COLO829 (cell line): Measurements from ENCODE around the gene TMEM272.

Experiments
- DNase-seq: peaks from one replicate; pipeline ENCODE4 v3.0.0; 2012; ENCODE audit warnings: low spot score

Gene TMEM272

DNA sequence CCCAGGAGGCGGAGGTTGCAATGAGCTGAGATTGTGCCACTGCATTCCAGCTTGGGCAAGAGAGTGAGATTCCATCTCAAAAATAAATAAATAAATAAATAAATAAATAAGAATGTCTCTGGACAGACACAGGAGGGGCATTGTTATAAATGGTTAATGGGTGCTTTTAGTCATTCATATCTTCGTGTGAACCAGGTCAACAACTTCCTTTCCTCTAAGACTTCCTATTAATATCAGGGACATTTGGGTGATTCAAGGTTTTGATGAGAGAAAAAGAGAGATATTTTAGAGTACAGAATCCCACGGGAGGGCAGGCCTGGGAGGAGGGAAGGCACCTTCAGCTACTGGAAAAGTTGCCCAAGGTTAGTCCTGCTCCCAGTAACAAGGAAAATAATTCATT is 64.9 kb downstream of the TMEM272 start:
- peak; percentile 56 for DNase-seq

DNA sequence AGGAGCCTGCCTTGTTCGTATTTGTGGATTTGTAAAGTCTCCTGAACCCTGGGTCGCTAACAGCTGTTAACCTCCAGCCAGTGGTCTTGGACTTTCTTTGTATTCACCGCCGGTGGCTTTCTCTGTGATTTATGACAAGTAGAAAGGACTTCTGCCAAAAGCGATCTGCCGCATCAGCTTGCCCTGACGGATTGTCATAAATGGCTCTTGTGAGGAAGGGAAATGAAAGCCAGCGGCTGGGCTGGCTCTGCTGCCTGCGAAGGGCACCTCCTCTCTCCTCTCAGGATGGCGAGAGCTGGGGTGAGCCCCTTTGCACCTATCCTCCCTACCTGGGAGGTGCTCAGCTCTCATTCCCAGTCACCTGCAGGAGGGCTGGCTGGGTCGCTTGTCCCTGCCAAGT is 66.6 kb downstream of the TMEM272 start:
- no peak for DNase-seq

DNA sequence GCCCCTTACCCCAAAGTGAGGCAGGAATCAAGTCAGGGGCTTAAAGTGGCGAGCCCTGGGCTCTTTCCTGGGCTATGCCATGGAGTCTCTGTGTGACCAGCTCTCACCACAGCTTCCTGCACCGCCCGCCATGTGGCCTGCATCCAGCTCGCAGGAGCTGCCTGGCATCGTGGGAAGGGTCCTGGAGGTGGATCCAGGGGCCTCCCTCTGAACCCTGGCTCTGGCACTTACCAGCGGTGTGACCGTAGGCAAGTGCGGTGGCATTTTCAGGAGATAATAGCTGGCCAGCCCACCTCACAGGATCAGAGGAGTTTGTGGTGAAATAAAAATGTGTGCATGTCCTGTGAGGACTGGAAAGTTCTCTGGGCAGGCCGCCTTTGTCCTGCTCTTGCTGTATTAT is 67.1 kb downstream of the TMEM272 start:
- DNase-seq: no peak

DNA sequence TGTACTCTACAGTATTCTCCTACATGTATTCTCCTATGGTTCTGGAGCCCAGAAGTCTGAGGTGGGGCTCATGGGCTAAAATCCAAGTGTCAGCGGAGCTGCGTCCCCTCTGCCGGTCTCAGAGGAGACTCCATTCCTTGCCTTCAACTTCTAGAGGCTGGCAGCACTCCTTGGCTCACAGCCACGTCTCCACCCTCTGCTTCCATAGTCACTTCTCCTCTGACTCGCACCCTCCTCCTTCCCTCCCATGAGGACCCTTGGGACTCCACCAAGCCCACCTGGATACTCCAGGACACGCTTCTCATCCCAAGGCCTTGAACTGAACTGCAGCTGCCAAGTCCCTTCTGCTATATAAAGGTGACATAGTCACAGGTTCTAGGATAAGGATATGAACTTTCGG is 68.8 kb downstream of the TMEM272 start:
- DNase-seq: no peak

DNA sequence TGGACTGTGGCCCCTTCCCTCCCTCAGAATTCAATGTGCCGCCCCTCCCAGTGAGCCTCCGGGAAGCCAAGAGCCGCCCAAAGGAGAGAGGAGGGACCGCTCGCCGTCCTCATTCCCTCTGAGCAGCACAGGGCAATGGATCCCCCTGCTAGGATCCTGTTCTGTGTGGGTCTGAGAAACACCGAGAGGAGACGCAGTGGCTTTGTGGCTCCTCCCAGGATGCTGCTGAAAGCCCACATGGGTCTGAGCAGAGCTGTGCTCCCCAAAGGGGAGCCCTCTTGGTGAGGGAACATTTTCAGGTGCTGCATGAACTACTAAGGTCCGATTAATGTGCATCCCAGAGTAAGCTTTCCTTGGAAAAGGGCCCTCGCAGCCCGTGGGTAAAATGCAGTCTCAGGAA is 71.5 kb downstream of the TMEM272 start:
- DNase-seq: no peak

DNA sequence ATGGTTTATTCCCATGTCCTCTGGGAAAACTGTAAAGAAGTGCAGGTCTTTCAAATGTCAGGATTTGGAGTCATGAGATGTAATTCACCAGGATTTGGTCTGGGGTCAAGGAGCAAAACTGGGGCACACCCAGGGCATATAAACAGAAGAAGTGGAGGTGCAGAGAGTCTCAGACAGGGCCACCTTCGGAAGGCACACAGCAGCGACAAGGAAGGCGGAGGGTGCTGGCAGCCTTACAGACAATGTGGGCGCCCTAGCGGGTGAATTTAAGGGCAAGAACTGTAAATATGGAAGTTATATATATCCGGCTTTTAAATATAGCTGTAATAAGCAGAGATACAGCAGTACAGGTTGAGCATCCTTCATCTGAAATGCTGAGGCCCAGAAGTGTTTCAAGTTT is 72.2 kb downstream of the TMEM272 start:
- DNase-seq: no peak

DNA sequence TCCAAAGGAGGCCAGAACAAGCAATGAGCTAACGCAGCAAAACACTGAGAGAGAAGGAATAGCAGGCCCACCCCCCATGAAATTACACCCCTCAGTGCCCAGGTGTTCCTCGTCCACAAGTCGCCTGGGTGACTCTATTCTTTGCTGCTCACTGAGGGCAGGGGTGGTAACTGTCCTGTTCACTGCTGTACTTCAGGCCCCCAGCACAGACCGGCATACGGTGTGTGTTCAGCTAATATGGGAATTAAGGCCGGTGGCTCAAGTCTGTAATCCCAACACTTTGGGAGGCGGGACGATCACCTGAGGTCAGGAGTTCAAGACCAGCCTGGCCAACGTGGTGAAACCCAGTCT is 72.9 kb downstream of the TMEM272 start:
- DNase-seq: no peak

DNA sequence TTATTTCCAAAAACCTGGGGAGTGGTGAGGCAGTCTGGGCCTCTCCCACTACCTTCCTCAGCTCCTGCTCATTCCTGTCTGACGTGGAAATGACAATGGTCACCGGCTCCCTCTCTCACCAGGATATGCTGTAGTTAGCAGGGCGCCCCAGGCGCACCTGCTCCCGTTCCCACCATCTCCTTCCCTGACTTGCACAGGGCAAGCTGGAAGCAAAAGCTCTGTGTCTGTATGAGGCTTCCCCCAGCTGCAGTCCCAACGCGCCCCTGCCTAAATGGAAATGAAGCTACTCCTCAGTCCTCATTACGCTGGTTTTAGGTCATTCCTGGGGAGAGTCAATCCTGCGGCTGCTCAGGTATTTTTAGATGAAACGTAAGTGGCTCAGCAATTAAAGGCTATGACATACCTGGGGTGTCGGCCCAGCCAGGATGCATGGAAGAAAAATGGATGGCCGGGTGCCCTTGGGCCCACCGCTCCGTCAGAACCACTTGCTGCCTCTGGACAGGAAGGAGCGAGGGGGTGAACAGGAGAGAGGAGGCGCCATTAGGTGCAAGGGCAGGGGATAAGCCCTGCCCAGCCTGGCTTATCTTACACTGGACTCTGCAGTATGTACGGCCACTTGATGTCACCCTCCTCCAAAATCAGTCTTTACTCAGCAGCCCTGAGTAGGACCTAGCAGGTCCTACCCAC is 73.4 kb downstream of the TMEM272 start:
- no peak for DNase-seq

DNA sequence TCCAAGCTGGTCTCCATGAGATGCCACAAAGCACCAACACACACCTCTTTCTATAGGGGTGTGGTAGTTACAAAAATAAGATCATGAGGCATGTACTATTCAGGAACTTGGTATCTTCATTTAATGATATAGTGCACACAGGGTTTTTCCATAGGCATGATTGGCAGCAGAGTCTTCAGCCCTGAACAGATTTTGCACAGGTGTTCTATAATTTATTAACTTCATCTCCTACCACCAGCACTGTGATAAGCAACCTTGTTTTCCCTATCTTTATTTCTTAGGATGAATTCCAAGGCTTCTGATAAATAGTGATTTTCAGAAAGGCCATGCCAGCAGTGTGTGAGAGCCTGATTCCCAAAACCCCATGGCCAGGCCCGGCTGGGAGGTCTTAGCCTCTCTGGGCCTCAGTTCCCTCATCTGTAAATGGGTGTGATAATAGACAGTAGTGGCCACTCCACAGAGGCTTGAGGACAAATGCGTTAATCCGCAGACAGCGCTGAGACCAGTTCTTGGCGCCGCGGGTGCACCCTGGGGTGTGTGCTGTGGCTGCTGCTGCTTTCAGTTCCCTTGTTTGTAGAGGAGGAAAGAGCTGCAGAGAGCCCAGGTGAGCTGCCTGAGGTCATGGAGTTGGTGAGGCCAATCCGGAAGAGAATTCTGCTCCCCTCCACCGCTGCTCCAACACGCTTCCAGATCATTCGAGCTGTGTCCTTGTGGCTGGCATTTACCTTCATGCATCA is 74.1 kb downstream of the TMEM272 start:
- no peak for DNase-seq

DNA sequence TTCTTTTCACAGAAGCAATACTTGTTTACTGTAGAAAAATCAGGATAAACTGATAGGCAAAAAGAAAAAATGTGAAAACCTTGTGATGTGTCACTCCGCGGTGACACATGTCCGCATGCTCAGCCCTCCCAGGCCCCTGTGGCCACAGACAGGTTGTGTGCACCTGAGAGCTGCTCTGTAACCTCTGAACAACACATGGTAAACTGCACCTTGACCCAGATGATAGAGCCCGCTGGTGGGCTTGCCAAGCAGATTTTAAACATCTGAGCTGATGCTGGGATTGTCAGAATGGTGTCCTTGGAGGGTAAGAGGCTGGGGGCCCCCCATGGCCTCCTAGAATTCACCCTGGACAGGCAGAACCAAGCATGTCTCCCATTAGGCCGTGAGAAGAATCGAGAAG is 74.8 kb downstream of the TMEM272 start:
- DNase-seq: no peak

DNA sequence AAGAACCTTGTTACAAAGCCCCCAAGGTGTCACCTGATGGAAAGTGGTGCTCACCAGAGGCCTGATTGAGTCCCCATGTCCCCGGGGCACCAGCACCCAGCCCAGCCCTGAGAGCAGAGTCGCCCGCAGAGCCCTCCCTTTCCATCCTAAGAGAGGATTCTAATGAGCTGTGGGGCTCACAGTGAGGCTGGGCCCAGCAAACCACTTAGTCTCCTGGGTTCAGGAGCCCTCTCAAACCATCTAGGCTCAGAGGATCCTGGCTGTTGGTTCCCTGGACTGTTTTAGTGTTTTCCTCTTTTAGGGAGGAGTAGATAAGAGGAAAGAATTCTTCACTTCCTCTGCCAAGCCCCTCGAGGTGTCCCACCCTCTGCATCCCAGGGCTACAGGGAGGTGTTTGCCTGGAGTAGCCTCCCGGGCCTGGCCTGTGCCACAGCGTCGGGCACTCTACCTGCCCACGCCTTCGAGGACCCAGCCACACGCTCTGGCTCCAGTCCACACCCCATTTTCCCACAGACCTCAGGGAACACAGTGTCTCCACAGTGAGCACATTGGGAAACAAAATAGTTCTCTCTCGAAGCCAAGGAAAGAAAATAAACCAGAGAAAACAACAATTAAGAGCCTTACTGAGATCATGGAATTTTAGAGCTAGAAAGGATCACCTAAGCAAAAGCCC is 75.4 kb downstream of the TMEM272 start:
- DNase-seq: no peak

DNA sequence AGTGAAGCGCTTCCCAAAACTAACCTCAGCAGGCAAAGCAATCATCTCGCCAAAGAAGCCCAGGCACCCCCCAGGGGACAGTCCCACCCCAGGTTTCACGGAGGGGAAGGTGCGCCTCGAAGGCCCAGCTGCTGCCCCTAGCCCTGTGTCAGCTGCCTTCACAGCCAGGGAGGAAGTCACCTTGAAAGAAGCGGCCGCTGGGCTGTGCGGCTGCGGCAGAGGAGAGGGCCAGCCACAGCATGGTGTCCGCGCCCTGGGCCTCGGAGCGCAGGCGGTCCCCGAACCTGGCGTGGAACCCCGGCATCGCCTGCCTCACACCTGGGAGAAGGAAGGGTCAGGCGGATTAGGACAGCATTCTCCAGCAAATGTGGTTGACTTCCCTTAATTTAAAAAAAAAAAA is 76.0 kb downstream of the TMEM272 start:
- no peak for DNase-seq

DNA sequence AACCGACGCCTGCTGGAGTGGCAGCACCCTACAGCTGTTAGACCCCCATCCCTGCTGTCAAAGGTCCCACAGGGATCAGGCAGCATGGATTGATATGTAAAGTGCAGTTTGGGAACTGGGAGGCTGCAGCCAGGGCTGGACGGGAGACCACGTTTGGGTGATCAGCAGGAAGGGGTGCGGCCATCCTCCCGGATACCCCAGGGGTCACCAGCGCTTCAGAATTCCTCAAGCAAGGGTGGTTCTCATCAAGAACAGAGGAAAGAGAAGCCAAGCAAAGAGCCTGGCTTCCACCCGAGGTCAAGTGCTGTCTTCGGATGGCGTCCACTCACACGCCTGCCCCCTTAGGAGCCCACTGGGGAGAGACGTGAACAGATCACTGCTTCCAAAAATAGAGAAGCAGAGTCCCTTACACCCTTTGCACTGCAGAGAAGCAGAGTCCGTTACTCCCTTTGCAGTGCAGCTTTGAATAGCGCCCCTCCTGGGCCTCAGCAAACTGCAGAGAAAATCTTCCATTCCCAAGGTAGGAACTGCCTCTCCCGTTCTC is 76.5 kb downstream of the TMEM272 start:
- DNase-seq: no peak

DNA sequence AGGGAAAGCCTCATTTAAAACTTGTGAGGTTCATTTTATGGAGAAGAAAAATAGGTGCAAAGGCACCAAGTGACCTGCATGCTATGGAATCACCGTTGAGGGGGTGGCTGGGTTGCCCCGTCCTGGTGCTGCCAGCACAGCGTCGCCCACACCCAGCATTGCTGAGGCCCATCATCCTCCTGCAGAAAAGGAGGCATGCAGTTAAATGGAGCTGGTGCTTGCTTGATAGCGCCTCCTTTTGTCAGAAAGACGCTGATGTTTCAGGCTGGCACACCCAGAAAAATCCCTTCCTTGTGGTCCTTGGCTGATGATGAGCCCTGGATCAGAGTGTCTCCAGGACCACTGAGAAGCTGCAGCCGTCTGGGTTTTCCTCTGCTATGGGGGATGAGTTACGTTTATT is 77.9 kb downstream of the TMEM272 start:
- DNase-seq: no peak

DNA sequence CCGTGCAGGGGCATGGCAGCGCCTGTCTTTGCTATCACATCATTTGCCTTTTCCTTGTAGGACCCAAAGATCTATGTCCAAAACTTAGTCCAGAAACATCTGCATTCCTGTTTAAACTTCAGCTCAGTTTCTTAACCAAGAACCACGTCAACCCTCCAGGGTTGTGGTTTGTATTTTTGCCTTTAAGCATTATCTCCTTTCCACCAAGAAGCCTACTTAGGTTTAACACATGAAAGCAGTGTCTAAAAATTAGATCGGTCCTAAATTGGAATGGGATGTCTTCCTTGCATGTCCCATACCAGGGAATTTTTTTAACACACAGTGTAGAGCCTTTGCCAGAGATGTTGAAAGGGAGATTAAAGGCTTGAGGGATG is 79.8 kb downstream of the TMEM272 start:
- DNase-seq: no peak

DNA sequence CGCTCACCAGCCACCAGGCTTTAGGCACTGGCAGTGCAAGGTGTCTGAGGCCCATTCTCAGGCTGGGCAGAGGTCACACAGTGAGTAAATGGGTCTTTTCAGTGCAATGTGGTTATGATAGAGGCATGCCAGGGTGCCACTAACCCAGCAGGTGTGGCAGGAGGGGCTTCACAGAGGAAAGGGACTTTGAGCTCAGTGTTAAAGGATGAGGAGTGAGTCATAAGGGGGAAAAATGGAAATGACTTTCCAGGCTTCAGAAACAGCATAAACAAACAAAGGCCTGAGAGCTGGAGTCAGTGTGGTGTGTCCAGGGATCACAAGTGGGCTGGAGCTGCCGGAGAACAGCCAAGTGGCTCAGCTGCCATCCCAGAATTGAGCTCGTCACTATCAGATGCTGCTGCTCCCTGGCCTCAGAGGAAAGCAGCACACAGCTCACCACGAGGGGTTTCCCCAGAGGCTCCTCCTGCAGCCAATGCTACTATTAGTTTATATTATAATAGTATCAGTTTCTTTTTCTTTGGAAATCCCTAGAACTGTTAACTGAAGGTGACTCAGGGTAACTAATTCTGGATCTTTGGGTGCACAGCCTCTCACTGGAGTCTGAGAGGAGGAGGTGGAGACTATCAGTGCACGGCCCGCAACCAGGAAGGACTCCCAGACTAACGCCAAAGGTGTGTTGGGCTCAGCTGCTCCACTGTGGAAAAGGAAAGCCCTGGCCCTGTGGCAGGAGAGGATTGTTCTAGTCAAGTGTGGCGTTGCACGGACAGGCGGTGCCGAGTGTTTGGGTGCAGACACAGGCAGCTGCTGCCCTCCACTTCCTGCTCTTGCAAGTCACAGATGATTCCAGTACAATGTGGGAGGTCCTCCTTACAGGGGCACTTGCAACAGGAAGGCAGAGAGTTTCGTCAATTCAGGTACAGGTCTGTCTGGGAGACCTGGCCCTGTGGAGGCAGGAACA is 80.5 kb downstream of the TMEM272 start:
- DNase-seq: peak; percentile 28

DNA sequence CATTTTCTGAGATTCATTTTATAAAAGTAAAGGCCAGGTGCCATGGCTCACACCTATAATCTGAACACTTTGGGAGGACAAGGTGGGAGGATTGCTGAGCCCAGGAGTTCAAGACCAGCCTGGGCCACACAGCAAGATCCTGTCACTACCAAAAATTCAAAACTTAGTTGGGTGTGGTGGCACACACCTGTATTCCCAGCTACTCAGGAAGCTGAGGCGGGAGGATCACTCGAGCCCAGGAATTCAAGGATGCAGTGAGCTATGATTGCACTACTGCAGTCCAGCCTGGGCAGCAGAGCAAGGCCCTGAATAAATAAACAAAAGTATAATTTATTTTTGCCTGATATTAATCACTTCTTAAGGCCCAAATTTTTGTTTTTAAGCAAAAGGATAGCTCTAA is 81.5 kb downstream of the TMEM272 start:
- DNase-seq: no peak
